Lung (tissue), 12 donors: ENCODE data around the gene NFASC. TPM values are rescaled to one million over a fixed set of nuclear protein-coding genes. Genes with fewer than 3 reads are reported as not detected.

Source experiments
- ATAC-seq: fragments of 200-7000 bp; cut with Tn5 transposase; one replicate; pipeline ENCODE4 v1.9.1; 2020; ENCODE audit warnings: moderate number of reproducible peaks; ENCODE audit not compliant: insufficient read depth, low FRiP score
- DNase-seq, 3 donors: peaks; one replicate each; pipeline ENCODE4 v3.0.0-alpha.2; 2013 to 2017
- H3K27ac ChIP-seq, 2 donors: one replicate each; pipeline ENCODE4 v1.5.1; 2013; ENCODE audit warnings: mild to moderate bottlenecking in 2 of 2, moderate library complexity in 2 of 2, control low read depth in 1 of 2, inconsistent platforms in 1 of 2, low read depth in 1 of 2, low read length in 1 of 2
- H3K27me3 ChIP-seq, 3 donors: one replicate each; pipeline ENCODE4 v1.5.1; 2013; ENCODE audit warnings: low read length in 2 of 3; ENCODE audit not compliant: control insufficient read depth in 3 of 3, insufficient read depth in 3 of 3
- H3K36me3 ChIP-seq, 4 donors: one replicate each; pipeline ENCODE4 v1.5.1; 2013; ENCODE audit warnings: low read length in 4 of 4, mild to moderate bottlenecking in 1 of 4, moderate library complexity in 1 of 4; ENCODE audit not compliant: control insufficient read depth in 4 of 4, insufficient read depth in 4 of 4
- H3K4me1 ChIP-seq, 5 donors: one replicate each; pipeline ENCODE4 v1.5.1; 2013; ENCODE audit warnings: low read length in 5 of 5, mild to moderate bottlenecking in 2 of 5, moderate library complexity in 1 of 5; ENCODE audit not compliant: control insufficient read depth in 5 of 5, insufficient read depth in 5 of 5
- H3K4me3 ChIP-seq: one replicate; pipeline ENCODE4 v1.5.1; 2013; ENCODE audit warnings: mild to moderate bottlenecking, control low read depth, moderate library complexity
- H3K9ac ChIP-seq, 2 donors: one replicate each; pipeline ENCODE4 v1.5.1; 2013; ENCODE audit warnings: low read length in 2 of 2, control low read depth in 1 of 2; ENCODE audit not compliant: insufficient read depth in 1 of 2
- H3K9me3 ChIP-seq, 4 donors: one replicate each; pipeline ENCODE4 v1.5.1; 2013; ENCODE audit warnings: low read length in 3 of 4, mild to moderate bottlenecking in 1 of 4, moderate library complexity in 1 of 4; ENCODE audit not compliant: control insufficient read depth in 4 of 4, insufficient read depth in 3 of 4
- CTCF ChIP-seq: IDR thresholded peaks from 2 replicates; pipeline ENCODE4 v1.5.1; 2012; ENCODE audit warnings: mild to moderate bottlenecking; ENCODE audit errors: control extremely low read depth, extremely low read depth
- WGBS, 2 donors: extraction: QIAGEN DNeasy Blood & Tissue Kit; methylation state at CpG; one replicate each; pipeline ENCODE4 v1.1.7; 2013; 5-methylcytosine and 5-hydroxymethylcytosine counted together
- polyA plus RNA-seq, 2 donors: library from polyadenylated mRNA; stranded (reverse); fragments of 200-250 nt; gene quantifications; one replicate each; pipeline ENCODE4 v1.2.1, GENCODE V29; 2013
- total RNA-seq, 2 donors: library from RNA; depleted of rRNA in 1 of 2; stranded (reverse); fragments of >200 nt in 1 of 2; gene quantifications; one replicate each; pipeline ENCODE4 v1.2.1, GENCODE V29; 2014 to 2021
- donor health status: control.
- donor health status: control.
- donor health status: Bipolar disorder and iron deficiency.
- donor health status: healthy.
- donor health status: DM: yes; HTN: yes; CAD: no.

The NFASC gene
- total and polyA plus RNA-seq, 4 donors, result 1.8 to 11.2 (median 3.8) TPM

DNA sequence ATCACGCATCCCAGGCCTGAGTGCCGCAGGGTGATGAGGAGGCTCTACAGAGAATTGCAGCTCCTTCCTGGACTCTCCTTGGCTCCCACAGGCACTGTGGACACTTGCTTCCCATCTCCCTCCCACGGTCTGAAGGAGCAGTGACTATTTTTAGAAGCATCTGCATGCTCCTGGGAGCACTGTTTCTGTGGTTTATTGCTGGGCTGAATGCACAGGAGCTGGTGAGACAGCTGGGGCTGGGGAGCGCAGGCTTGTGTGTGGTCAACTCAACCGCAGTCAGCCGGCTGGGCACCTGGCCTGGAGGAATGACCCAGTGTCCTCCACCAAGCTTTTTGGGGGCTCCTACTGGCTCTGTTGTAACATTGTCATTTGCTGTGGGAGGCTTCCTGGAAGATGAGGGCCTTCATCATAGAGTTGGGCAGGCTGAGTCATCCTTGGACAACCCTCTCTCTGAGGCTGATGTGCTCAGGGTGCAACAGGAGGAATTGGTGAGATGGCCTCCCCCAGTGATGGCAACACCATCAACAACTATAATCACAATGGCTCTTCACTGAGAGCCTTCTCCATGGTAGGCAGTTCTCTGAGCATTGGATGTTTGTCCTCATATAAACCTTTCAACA, 1.7 kb downstream of the NFASC start:
- DNase-seq (no peak), ATAC-seq (no peak)
- 83 to 85% methylated on average over 6 of the region's 6 CpGs for WGBS, 2 donors
- no peak overlapping the region for H3K9ac ChIP-seq
- no peak overlapping the region for H3K4me3 ChIP-seq
- peaks cover 0 to 5% (median 0%) of the 10 kb centered on the region in 5 donors for H3K4me1 ChIP-seq
- H3K27ac ChIP-seq, result no peak overlapping the region
- peaks cover 0 to 2% (median 0%) of the 10 kb centered on the region in 3 donors for H3K27me3 ChIP-seq
- TF ChIP-seq CTCF, result no peak
- peaks cover 0 to 2% (median 0%) of the 10 kb centered on the region in 4 donors for H3K9me3 ChIP-seq
- no peaks in the 10 kb centered on the region for H3K36me3 ChIP-seq

DNA sequence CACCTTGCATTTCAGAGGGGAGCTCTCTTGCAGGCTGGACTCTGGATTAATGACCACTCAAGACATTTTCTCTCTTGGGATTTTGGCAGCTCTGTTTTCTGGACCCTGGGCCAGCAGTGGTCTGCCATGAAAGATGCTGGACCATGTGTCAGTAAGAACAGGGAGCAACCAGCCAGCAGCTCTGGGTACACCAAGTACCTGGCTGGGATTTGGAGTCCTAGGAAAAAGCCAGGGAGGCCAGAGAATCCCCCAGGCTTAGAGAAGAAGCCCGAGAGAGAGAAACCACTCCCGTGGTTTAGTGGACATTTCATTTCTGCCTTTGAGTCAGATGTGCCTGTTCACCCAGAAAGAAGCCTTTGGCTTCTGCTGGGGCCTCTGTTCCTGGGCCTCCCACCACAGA, 2.5 kb downstream of the NFASC start:
- Histone ChIP-seq H3K4me3 (no peak overlapping the region), H3K4me1 (peaks cover 0 to 3% (median 0%) of the 10 kb centered on the region in 5 donors), H3K27ac (no peak overlapping the region), H3K27me3 (peaks cover 0 to 2% (median 0%) of the 10 kb centered on the region in 3 donors), H3K9ac (no peak overlapping the region), H3K36me3 (no peaks in the 10 kb centered on the region), H3K9me3 (peaks cover 0 to 2% (median 0%) of the 10 kb centered on the region in 4 donors)
- DNase-seq, result no peak
- 84 to 86% methylated on average over 2 of the region's 2 CpGs for WGBS, 2 donors
- no peak for TF ChIP-seq CTCF
- ATAC-seq, result no peak

DNA sequence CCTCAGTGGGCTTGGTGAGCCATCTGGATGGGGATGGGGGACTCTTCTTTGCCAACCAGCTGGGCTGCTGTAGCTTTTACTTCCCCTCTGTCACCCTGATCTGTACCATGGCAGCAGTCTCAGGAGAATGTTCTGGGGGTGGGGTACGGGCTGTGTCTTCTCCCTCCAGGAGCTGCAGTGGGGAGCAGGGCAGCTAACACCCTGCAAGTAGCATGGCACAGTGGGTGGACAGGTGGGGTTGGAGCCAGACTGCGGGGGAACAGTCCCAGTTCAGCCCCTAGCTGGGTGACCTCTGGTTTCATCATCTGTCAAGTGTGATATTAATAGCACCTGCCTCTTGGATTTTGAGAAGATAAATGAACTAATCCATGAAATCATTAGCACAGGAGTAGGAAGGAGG, 3.1 kb downstream of the NFASC start:
- Histone ChIP-seq H3K9ac (no peak overlapping the region), H3K27ac (no peak overlapping the region), H3K9me3 (peaks cover 0 to 2% (median 0%) of the 10 kb centered on the region in 4 donors), H3K27me3 (peaks cover 0 to 1% (median 0%) of the 10 kb centered on the region in 3 donors), H3K4me1 (peaks cover 0 to 2% (median 0%) of the 10 kb centered on the region in 5 donors), H3K36me3 (no peaks in the 10 kb centered on the region), H3K4me3 (no peak overlapping the region)
- WGBS, 2 donors, result 91 to 100% methylated on average over 2 of the region's 2 CpGs
- TF ChIP-seq CTCF, result no peak
- DNase-seq (no peak), ATAC-seq (no peak)
